Measurements from ENCODE around the gene KCTD18. TPM values are rescaled to one million over a fixed set of nuclear protein-coding genes. Genes with fewer than 3 reads are reported as not detected.

Gene KCTD18
- total and polyA plus RNA-seq, 8 donors = 1.2 to 22.9 (median 14.8) TPM

DNA sequence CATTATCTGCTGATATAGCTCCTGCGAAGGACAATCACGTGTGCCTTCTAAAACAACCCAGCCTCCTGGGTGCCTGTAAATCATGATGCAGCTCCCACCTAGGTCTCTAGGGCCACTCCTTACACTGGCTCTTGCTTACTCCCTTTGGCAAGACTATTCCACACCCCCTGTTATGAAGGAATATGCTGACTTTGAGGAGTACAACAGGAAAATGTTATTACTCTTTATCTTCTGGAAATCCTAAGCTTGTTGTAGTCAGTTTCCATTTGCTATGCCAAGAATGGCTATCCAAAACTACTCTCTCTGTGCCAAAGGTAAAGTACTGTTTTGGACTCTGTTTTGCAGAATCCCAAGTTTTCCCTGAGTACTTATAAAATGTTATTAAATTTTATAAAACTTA, 23.9 kb upstream of the KCTD18 start:
- no peaks in the 10 kb centered on the region for H3K4me1 ChIP-seq
- H3K4me3 ChIP-seq = no peak overlapping the region
- no peaks in the 10 kb centered on the region for H3K27me3 ChIP-seq
- WGBS, 5 donors = 83 to 98% (median 92%) methylated on average over 2 of the region's 2 CpGs
- peak in 1 of 2 donors; percentile 18 for DNase-seq
- no peaks in the 10 kb centered on the region for H3K9me3 ChIP-seq
- TF ChIP-seq POLR2A (IDR thresholded peaks at IDR 0.05) (no peak), EP300 (IDR thresholded peaks at IDR 0.05) (no peak), POLR2AphosphoS5 (IDR thresholded peaks at IDR 0.05) (no peak)
- TF ChIP-seq, protein P1, sequence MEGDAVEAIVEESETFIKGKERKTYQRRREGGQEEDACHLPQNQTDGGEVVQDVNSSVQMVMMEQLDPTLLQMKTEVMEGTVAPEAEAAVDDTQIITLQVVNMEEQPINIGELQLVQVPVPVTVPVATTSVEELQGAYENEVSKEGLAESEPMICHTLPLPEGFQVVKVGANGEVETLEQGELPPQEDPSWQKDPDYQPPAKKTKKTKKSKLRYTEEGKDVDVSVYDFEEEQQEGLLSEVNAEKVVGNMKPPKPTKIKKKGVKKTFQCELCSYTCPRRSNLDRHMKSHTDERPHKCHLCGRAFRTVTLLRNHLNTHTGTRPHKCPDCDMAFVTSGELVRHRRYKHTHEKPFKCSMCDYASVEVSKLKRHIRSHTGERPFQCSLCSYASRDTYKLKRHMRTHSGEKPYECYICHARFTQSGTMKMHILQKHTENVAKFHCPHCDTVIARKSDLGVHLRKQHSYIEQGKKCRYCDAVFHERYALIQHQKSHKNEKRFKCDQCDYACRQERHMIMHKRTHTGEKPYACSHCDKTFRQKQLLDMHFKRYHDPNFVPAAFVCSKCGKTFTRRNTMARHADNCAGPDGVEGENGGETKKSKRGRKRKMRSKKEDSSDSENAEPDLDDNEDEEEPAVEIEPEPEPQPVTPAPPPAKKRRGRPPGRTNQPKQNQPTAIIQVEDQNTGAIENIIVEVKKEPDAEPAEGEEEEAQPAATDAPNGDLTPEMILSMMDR (IDR thresholded peaks at IDR 0.05) = no peak
- intact Hi-C loops (cut with DNase I; ENCODE audit: low total_unique reads) = no loop called here
- no peak overlapping the region for H3K27ac ChIP-seq
- no peaks in the 10 kb centered on the region for H3K36me3 ChIP-seq

DNA sequence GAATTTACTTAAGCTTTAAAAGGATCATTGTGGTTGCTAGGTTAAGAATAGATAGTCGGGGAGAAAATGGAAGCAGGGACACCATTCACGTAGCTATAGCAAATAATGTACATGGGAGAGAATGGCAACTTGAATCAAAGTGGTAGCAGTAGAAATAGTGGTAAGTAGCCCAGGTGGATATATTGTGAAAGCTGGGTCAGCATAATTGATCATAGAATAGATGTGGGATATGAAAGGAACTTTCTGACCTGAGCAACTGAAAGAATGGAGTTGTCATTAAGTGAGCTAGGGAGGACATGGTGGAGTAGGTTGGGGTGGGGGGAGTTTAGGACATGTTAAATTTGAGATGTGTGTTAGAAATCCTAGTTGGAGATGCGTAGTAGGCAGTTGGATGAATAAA, 18.4 kb upstream of the KCTD18 start:
- H3K9me3 ChIP-seq = no peaks in the 10 kb centered on the region
- H3K36me3 ChIP-seq = no peaks in the 10 kb centered on the region
- intact Hi-C loops (cut with DNase I; ENCODE audit: low total_unique reads) = no loop called here
- H3K4me3 ChIP-seq = no peak overlapping the region
- no peak overlapping the region for H3K27ac ChIP-seq
- no peak for DNase-seq
- peaks cover 0 to 4% (median 0%) of the 10 kb centered on the region in 3 donors for H3K27me3 ChIP-seq
- peaks cover 6 to 11% (median 10%) of the 10 kb centered on the region in 4 donors for H3K4me1 ChIP-seq
- WGBS, 5 donors = 65 to 89% (median 85%) methylated on average over 2 to 3 of the region's 3 CpGs
- TF ChIP-seq, protein P1 (IDR thresholded peaks at IDR 0.05) = no peak
- no peak for TF ChIP-seq EP300 (IDR thresholded peaks at IDR 0.05)

DNA sequence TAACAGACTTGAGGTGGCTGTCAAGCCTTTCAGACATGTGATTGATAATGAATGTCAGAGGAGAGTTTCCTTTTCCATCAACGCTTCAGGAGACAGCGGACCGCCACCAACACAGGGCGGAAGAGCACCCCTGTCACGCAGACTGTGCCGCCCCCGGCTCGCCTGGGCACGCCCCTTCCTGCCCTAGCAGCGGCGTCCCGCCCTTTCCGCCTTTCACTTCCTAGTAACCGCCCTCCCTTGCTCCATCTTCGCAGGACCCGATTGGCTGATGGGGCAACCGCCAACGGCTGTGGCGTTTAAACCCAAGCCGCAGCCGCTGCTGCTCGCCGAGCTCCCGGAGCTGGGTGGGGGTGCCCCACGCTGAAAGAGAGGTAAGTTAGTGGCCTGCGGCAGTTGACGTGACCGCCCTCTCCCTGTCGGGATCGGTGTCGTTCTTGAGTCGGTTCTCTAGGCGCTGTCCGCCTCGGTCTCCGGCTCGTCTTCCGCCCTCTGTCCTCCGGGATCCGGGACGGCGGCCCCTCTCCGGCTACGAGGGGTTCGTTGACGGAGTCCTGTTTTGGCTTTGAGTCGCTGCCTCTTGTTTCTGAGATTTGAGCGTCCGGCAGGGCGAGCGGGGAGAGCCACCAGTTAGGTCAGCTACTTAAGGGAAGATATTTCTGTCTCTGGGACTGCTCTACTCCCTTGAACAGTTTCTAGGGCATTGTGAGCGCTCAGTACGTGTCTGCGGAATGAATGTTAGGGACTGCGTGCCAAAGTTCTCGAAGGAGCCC, 16.2 kb upstream of the KCTD18 start, which contains the start of gene SGO2:
SGO2 (plus strand) TSS at position 326 of the 770 bp plus-strand sequence. CDS start 6,769 bp downstream, outside the sequence.
- Histone ChIP-seq H3K9me3 (no peaks in the 10 kb centered on the region), H3K36me3 (no peaks in the 10 kb centered on the region), H3K27ac (peak within 1 kb of the TSS; percentile 28 to 80 (median 68)), H3K4me1 (peaks cover 6 to 11% (median 10%) of the 10 kb centered on the region in 4 donors), H3K27me3 (peaks cover 0 to 11% (median 0%) of the 10 kb centered on the region in 3 donors), H3K4me3 (peak within 1 kb of the TSS; percentile 69 to 98 (median 88))
- TF ChIP-seq POLR2AphosphoS5 (IDR thresholded peaks at IDR 0.05) = peak; percentile 72 to 95 (median 83)
- TF ChIP-seq, protein P1 (IDR thresholded peaks at IDR 0.05) = no peak
- 0 to 1% (median 1%) methylated on average over 36 to 56 of the region's 56 CpGs for WGBS, 5 donors
- intact Hi-C loops (cut with DNase I; ENCODE audit: low total_unique reads) = no loop called here
- peak; percentile 94 to 98 for DNase-seq

DNA sequence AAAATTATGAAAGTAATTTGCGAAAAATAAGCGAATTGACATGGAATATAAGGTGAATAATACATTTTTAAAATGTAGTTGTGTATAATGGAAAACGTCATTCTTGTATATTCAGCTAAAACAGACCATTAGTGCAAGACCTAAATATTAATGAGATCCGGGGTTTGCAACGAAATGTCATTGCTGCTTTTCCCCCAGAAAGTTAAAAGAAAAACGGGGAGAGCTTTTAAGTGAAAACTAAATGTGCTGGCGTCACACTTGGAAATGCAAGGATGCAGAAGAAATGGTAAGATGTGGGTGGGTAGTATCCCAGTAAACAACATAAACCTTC, 15.6 kb upstream of the KCTD18 start:
- peaks cover 6 to 11% (median 10%) of the 10 kb centered on the region in 4 donors for H3K4me1 ChIP-seq
- no peaks in the 10 kb centered on the region for H3K36me3 ChIP-seq
- H3K4me3 ChIP-seq = peak overlapping the region; percentile 69 to 98 (median 88)
- H3K9me3 ChIP-seq = no peaks in the 10 kb centered on the region
- no peak for DNase-seq
- WGBS, 5 donors = 12 to 26% (median 24%) methylated on average over 7 of the region's 7 CpGs
- H3K27ac ChIP-seq = peak overlapping the region; percentile 28 to 80 (median 68)
- intact Hi-C loops (cut with DNase I; ENCODE audit: low total_unique reads) = no loop called here
- TF ChIP-seq POLR2A (IDR thresholded peaks at IDR 0.05) (no peak), EP300 (IDR thresholded peaks at IDR 0.05) (no peak), POLR2AphosphoS5 (IDR thresholded peaks at IDR 0.05) (no peak)
- TF ChIP-seq, protein P1 (IDR thresholded peaks at IDR 0.05) = no peak
- peaks cover 0 to 12% (median 0%) of the 10 kb centered on the region in 3 donors for H3K27me3 ChIP-seq

All from stomach (tissue), 9 donors.